Stimulated activated memory B cell treated with anti-CD40 and anti-IgM and Interleukin-4, amounts not matched to agents 10 μg/mL and 1 μg/mL and 100 μg/mL, for 72 hours (primary cell): ENCODE data around the gene BBS1.

ENCODE experiments used
- ATAC-seq: fragments of 150-1000 bp; cut with Tn5 transposase; 2 replicates; pipeline ENCODE4 v1.10.0; 2021
- H3K27ac Mint-ChIP-seq: one replicate; pipeline ENCODE4 v1.8.0; 2022; ENCODE audit warnings: mild to moderate bottlenecking, mixed read lengths
- H3K27me3 Mint-ChIP-seq: one replicate; pipeline ENCODE4 v1.8.0; 2022; ENCODE audit warnings: mixed read lengths
- H3K36me3 Mint-ChIP-seq: one replicate; pipeline ENCODE4 v1.8.0; 2022; ENCODE audit warnings: mixed read lengths
- H3K4me1 Mint-ChIP-seq: one replicate; pipeline ENCODE4 v1.8.0; 2022; ENCODE audit warnings: mixed read lengths
- H3K4me3 Mint-ChIP-seq: one replicate; pipeline ENCODE4 v1.8.0; 2022; ENCODE audit warnings: mild to moderate bottlenecking, moderate library complexity, mixed read lengths
- H3K9me3 Mint-ChIP-seq: one replicate; pipeline ENCODE4 v1.8.0; 2022; ENCODE audit warnings: mixed read lengths

BBS1 gene

DNA sequence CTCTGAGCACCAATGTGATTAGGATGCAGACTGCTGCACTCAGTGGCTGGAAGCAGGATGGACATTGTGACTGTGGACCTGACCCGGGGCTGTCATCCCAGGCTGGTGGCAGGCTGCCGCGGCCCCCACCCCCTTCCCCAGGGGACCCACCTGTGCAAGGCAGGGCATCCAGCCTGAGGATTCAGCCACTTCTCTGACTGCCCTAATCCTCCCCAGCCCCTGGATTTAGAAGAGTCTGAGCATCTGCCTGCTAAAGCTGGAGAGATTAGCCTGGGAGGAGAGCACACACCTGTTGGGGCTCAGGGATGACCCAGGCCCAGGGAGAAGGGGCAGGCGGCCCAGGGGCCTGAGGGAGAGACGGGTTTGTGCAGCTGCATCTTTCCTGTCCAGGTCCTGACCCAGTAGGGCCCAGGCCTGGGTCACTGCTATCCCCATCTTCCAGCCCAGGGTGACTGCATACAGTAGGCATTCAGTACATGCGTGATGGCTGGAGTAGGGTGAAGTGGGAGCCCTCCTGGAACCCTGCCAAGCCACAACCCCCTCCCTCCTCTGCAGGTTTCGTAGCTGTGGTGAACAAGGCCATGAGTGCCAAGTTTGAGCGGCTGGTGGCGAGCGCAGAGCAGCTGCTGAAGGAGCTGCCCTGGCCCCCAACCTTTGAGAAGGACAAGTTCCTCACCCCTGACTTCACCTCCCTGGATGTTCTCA is 18.1 kb upstream of the BBS1 start:
- Mint-ChIP-seq H3K36me3 (peaks cover 49% of the 10 kb centered on the region), H3K27me3 (no peaks in the 10 kb centered on the region), H3K9me3 (no peaks in the 10 kb centered on the region), H3K27ac (no peak overlapping the region), H3K4me3 (no peak overlapping the region), H3K4me1 (no peaks in the 10 kb centered on the region)
- no peak for ATAC-seq

DNA sequence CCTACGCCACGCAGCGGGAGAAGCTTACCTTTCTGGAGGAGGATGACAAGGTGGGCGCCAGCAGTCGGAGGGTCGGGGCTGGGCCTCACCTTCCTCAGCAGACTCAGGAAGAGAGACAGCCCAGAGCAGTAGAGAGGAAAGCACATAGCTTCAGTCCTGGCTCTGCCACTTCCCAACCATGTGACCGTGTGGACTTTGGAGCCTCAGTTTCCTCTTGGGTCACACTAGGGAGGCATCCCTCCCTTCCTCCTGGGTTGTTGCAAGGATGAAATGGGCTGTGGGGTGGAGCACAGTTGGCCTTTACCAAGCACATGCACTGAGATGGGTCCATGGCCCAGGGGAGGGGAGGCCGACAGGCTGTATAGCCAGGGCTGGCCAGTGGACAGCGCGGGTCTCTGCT is 17.3 kb upstream of the BBS1 start:
- no peaks in the 10 kb centered on the region for H3K9me3 Mint-ChIP-seq
- peaks cover 41% of the 10 kb centered on the region for H3K36me3 Mint-ChIP-seq
- H3K4me1 Mint-ChIP-seq: no peaks in the 10 kb centered on the region
- ATAC-seq: no peak
- no peaks in the 10 kb centered on the region for H3K27me3 Mint-ChIP-seq
- H3K27ac Mint-ChIP-seq: no peak overlapping the region
- H3K4me3 Mint-ChIP-seq: no peak overlapping the region

DNA sequence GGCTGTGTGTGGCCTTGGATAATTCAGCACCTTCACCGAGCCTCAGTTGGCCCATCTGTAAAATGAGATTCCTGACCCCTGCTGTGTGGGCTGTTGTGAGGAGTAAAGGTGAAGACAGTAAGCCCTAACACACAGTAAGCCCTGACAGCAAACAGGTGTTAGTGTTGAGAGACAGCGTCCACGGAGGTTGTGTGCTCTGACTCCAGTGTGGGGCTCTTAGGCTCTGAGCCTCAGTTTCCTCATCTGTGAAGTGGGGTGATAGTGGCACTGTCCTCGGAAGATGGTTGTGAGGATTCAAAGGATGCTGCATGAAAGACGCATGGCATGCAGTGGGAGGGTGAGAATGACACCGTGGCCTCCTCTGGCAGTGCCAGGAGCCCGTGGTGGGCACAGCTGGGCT is 16.0 kb upstream of the BBS1 start:
- no peaks in the 10 kb centered on the region for H3K9me3 Mint-ChIP-seq
- no peaks in the 10 kb centered on the region for H3K4me1 Mint-ChIP-seq
- no peaks in the 10 kb centered on the region for H3K27me3 Mint-ChIP-seq
- H3K27ac Mint-ChIP-seq: no peak overlapping the region
- no peak for ATAC-seq
- H3K36me3 Mint-ChIP-seq: peaks cover 37% of the 10 kb centered on the region
- H3K4me3 Mint-ChIP-seq: no peak overlapping the region

DNA sequence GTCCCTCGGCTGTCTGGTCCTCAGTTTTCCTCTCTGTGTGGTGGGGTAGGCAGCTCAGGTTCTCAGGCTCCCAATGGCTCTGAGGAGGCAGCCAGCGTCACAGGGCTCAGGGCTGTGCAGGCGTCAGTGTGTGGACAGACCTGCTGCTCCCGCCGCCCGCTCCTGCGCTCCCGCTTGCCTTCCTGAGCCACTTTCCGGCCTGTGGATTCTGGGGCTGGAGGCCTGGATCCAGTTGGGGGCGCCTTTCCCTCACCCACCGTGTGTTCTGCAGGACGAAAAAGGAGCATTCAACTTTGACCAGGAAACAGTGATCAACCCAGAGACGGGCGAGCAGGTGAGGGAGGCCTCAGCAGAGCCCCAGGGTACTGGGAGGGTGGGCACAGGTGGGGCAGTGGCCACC is 15.5 kb upstream of the BBS1 start:
- H3K9me3 Mint-ChIP-seq: no peaks in the 10 kb centered on the region
- no peak overlapping the region for H3K27ac Mint-ChIP-seq
- no peak for ATAC-seq
- H3K4me3 Mint-ChIP-seq: no peak overlapping the region
- H3K27me3 Mint-ChIP-seq: no peaks in the 10 kb centered on the region
- H3K36me3 Mint-ChIP-seq: peaks cover 36% of the 10 kb centered on the region
- no peaks in the 10 kb centered on the region for H3K4me1 Mint-ChIP-seq

DNA sequence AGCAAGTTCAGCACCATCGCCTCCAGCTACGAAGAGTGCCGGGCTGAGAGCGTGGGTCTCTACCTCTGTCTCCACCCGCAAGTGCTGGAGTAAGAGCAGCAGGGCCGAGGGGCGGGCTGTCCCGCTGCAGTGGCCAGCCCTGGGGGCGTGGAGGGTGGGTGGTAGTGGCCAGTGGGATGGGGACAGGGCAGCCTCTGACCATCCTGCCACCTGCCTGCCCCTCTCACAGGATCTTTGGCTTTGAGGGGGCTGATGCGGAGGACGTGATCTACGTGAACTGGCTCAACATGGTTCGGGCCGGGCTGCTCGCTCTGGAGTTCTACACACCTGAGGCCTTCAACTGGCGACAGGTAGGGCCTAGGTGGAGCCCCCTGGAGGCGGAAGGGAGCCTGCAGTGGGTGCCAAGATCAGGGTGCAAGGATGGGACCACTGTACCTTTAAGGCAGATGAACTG is 15.0 kb upstream of the BBS1 start:
- no peaks in the 10 kb centered on the region for H3K27me3 Mint-ChIP-seq
- H3K36me3 Mint-ChIP-seq: peaks cover 40% of the 10 kb centered on the region
- no peak overlapping the region for H3K4me3 Mint-ChIP-seq
- no peak overlapping the region for H3K27ac Mint-ChIP-seq
- no peaks in the 10 kb centered on the region for H3K4me1 Mint-ChIP-seq
- no peaks in the 10 kb centered on the region for H3K9me3 Mint-ChIP-seq
- ATAC-seq: no peak

DNA sequence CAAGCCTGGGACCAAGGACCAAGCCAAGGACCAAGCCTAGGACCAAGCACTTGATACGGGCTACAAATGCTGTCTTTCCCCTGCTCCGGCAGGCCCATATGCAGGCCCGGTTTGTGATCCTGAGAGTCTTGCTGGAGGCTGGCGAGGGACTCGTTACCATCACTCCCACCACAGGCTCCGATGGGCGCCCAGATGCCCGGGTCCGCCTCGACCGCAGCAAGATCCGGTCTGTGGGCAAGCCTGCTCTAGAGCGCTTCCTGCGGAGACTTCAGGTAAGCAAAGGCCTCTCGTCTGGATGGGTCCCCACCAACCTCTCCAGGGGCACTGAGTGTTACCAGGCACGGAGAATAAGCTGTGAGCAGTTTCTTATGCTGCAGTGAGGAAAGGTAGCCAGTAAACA is 13.2 kb upstream of the BBS1 start:
- H3K27me3 Mint-ChIP-seq: no peaks in the 10 kb centered on the region
- H3K9me3 Mint-ChIP-seq: no peaks in the 10 kb centered on the region
- H3K36me3 Mint-ChIP-seq: peaks cover 53% of the 10 kb centered on the region
- H3K4me1 Mint-ChIP-seq: no peaks in the 10 kb centered on the region
- ATAC-seq: no peak
- no peak overlapping the region for H3K4me3 Mint-ChIP-seq
- H3K27ac Mint-ChIP-seq: no peak overlapping the region

DNA sequence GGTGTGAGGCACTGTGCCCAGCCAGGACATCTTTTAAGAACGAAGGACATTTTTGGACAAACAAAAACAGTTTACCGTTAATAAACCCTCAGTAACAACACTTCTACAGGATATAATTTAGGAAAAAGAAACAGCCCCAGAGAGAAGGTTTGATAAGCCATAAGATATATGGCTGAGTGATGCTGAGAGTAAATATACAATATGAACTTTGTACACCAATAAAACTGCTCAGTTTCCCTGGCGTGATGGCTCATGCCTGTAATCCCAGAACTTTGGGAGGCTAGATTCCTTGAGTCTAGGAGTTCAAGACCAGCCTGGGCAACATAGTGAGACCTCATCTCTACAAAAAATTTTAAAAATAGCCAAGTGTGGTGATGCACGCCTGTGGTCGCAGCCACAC is 11.9 kb upstream of the BBS1 start:
- Mint-ChIP-seq H3K9me3 (no peaks in the 10 kb centered on the region), H3K4me3 (no peak overlapping the region), H3K4me1 (no peaks in the 10 kb centered on the region), H3K27me3 (no peaks in the 10 kb centered on the region), H3K36me3 (peaks cover 43% of the 10 kb centered on the region), H3K27ac (no peak overlapping the region)
- no peak for ATAC-seq

DNA sequence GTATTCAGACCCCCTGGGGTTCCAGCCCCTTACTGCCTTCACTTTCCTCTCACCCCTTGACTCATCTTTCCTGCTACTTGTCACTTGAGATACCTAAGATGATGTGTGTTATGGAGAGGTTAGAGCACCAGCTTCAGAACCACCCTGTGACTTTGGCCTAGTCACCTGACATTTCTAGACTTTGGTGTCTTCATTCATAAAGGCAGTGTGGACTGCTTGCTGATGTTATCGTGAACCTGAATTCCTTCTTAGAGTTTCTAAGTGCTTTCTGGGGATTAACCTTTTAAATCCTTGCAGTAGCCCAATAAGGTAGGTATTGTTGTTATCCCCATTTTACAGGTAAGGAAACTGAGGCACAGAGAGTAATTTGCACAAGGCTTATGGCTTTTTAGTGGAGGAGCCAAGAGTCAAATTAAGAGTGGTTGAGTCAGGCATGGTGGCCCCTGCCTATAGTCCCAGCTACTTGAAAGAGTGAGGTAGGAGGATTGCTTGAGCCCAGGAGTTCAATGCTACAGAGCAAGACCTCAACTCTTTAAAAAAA is 5.1 kb upstream of the BBS1 start:
- ATAC-seq: no peak
- no peaks in the 10 kb centered on the region for H3K9me3 Mint-ChIP-seq
- H3K4me1 Mint-ChIP-seq: peaks cover 3% of the 10 kb centered on the region
- H3K36me3 Mint-ChIP-seq: peaks cover 64% of the 10 kb centered on the region
- H3K4me3 Mint-ChIP-seq: no peak overlapping the region
- no peak overlapping the region for H3K27ac Mint-ChIP-seq
- no peaks in the 10 kb centered on the region for H3K27me3 Mint-ChIP-seq

DNA sequence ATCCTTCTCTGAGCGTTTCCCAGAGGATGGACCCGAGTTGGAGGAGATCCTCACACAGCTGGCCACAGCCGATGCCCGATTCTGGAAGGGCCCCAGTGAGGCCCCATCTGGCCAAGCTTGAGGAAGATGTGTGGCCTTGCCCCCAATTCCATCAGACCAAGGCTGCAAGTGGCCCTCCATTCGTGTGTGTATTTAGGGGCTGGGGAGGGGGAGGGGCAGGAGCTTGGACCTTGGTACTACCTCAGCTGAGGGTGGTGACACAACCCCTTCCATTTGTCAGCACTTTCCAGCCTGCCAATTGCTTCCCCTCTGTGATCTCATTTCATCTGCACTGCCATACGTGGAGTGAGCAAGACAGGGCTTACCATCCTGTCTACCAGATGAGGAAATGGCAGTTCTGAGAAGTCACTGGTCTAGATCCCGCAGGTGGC is 1.3 kb upstream of the BBS1 start:
- Mint-ChIP-seq H3K36me3 (peaks cover 43% of the 10 kb centered on the region), H3K4me3 (no peak overlapping the region), H3K27ac (no peak overlapping the region), H3K4me1 (peaks cover 15% of the 10 kb centered on the region), H3K9me3 (no peaks in the 10 kb centered on the region), H3K27me3 (no peaks in the 10 kb centered on the region)
- no peak for ATAC-seq

DNA sequence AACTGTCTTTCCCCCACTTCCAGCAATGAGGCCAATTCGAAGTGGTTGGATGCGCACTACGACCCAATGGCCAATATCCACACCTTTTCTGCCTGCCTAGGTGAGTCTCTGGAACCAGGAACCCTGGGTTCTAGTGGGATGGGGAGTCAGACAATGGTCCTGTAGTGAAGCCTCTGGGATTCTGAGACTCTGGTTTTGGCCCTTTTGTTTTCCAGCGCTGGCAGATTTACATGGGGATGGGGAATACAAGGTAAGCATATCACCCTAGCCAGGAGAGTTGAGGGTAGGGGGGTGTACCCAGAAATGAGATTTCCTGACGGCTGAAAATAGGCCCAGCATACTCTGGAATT is 530 bp downstream of the BBS1 start:
- Mint-ChIP-seq H3K9me3 (no peaks in the 10 kb centered on the region), H3K4me1 (peaks cover 15% of the 10 kb centered on the region), H3K4me3 (peak overlapping the region; percentile 86), H3K27me3 (no peaks in the 10 kb centered on the region), H3K27ac (peak overlapping the region; percentile 66), H3K36me3 (peaks cover 42% of the 10 kb centered on the region)
- no peak for ATAC-seq

DNA sequence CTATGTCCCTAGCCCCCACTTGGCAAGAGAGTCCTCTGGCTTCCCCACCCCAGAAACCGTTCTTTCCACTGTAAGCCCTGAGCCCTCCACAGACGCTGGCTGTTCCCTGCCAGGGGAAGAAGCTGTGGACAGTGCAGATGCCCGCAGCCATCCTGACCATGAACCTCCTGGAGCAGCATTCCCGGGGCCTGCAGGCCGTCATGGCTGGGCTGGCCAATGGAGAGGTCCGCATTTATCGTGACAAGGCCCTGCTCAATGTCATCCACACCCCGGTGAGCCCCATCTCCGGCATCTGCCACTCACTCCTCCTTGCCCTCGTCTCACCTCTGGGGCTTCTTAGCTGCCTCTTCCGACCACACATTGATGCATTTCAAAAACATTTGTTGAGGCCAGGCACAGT is 13.2 kb downstream of the BBS1 start:
- no peak overlapping the region for H3K4me3 Mint-ChIP-seq
- H3K4me1 Mint-ChIP-seq: no peaks in the 10 kb centered on the region
- peaks cover 64% of the 10 kb centered on the region for H3K36me3 Mint-ChIP-seq
- ATAC-seq: no peak
- no peak overlapping the region for H3K27ac Mint-ChIP-seq
- H3K9me3 Mint-ChIP-seq: no peaks in the 10 kb centered on the region
- no peaks in the 10 kb centered on the region for H3K27me3 Mint-ChIP-seq

DNA sequence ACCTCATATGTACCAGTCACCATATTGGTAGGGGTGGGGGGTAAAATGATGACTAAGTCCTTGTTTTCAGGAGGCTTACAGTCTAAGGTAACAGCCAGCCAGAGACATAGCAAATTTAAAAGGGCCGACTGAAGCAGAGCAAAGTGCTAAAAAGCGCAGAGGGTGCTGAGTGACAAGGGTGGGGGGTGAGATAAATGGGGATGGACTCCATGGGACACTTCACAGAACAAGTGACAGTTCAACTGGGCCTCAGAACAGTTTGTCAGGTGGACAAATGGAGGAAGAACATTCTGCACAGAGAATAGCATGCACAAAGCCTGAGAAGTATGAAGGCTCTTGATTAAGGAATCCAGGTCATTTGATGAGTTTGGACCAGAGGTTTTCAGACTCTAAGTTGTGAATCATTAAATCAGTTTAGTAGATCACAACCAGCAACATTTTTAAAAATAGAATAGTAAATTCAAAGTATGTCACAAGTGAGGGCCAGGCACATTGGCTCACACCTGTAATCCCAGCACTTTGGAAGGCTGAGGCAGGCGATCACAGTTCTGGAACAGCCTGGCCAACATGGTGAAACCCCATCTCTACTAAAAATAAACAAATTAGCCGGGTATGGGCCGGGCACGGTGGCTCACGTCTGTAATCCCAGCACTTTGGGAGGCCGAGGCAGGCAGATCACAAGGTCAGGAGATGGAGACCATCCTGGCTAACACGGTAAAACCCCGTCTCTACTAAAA is 14.0 kb downstream of the BBS1 start:
- H3K4me3 Mint-ChIP-seq: no peak overlapping the region
- H3K9me3 Mint-ChIP-seq: no peaks in the 10 kb centered on the region
- peaks cover 59% of the 10 kb centered on the region for H3K36me3 Mint-ChIP-seq
- H3K27ac Mint-ChIP-seq: no peak overlapping the region
- no peak for ATAC-seq
- H3K4me1 Mint-ChIP-seq: no peaks in the 10 kb centered on the region
- no peaks in the 10 kb centered on the region for H3K27me3 Mint-ChIP-seq

DNA sequence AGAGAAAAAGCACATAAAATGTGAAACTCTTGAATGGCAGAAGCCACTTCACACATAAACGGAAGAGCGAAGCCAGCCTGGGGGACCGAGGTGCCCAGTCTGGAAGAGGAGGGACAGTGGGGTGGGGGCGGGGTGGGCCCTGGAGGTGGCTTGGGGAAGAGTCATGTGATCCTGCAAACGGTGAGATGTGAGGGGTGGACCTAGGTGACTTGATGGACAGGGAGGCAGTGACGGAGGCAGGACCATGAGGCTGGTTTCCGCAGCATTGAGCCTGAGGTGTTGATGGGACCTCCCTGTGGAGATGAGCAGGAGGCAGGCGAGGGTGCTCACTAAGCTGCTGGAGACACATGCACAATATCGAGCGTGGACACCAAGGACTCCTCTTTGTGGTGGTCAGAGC is 18.6 kb downstream of the BBS1 start:
- Mint-ChIP-seq H3K36me3 (peaks cover 35% of the 10 kb centered on the region), H3K27me3 (no peaks in the 10 kb centered on the region), H3K4me3 (no peak overlapping the region), H3K4me1 (peaks cover 6% of the 10 kb centered on the region), H3K9me3 (no peaks in the 10 kb centered on the region), H3K27ac (no peak overlapping the region)
- no peak for ATAC-seq

DNA sequence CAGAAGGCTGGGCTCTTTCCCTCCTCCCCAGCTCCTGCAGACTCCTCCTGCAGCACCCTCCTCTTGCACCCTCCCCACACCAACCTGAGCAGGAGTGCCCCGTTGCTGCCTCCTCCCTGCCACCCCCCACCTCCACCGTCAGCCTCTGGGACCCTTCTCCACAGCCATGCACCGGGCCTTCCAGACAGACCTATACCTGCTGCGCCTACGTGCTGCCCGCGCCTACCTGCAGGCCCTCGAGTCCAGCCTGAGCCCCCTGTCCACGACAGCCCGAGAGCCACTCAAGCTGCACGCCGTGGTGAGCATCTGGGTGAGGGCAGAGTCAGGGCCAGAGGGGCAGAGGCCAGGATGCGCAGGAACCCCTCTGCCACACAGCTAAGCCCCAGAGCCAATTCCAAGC is 19.2 kb downstream of the BBS1 start:
- peaks cover 35% of the 10 kb centered on the region for H3K36me3 Mint-ChIP-seq
- no peak for ATAC-seq
- H3K4me3 Mint-ChIP-seq: no peak overlapping the region
- H3K27ac Mint-ChIP-seq: no peak overlapping the region
- H3K4me1 Mint-ChIP-seq: peaks cover 6% of the 10 kb centered on the region
- no peaks in the 10 kb centered on the region for H3K9me3 Mint-ChIP-seq
- H3K27me3 Mint-ChIP-seq: no peaks in the 10 kb centered on the region

DNA sequence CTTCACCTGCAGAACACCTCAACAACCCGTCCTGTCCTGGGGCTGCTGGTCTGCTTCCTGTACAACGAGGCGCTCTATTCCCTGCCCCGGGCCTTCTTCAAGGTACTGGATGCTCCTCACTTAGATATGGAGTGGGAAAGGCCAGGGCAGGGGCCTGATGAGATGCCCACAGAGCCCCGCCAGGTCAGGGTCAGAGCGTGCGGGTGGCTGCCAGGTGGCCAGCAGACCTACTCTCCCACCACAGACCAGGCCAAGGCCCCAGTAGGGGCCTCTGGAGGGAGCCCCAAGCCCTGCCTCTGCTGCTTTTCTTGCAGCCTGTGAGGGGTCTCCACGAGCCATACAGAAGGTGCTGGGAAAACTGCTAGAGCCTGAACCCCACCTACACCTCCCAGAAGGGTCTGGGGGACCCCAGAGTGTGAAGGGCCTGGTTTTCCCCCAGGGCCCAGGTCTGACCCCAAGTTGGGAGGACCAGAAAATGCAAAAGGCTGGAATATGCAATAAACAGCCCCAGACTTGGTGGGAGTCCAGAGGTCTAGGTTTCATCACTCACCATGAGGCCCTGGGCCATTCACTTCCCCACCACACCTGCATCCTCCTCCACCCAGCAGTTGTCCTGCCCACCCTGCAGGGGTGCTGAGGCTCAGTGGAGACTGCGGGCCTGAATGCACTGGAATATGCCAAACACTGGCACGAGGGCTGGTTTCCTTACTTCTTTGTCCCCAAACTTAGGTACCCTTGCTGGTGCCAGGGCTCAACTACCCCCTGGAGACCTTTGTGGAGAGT is 20.7 kb downstream of the BBS1 start:
- no peak overlapping the region for H3K4me3 Mint-ChIP-seq
- H3K36me3 Mint-ChIP-seq: peaks cover 40% of the 10 kb centered on the region
- ATAC-seq: no peak
- no peaks in the 10 kb centered on the region for H3K9me3 Mint-ChIP-seq
- H3K4me1 Mint-ChIP-seq: peaks cover 15% of the 10 kb centered on the region
- H3K27ac Mint-ChIP-seq: no peak overlapping the region
- no peaks in the 10 kb centered on the region for H3K27me3 Mint-ChIP-seq
